Psoas muscle (tissue), 8 donors: ENCODE measurements around the gene AKAP6. TPM values are rescaled to one million over a fixed set of nuclear protein-coding genes. Genes with fewer than 3 reads are reported as not detected.

Source experiments
- ATAC-seq, 4 donors: fragments of 200-7000 bp; cut with Tn5 transposase; one replicate each; pipeline ENCODE4 v1.9.1; 2020; ENCODE audit warnings: moderate library complexity in 3 of 4, mild to moderate bottlenecking in 2 of 4
- DNase-seq, 2 donors: peaks; one replicate each; pipeline ENCODE4 v3.0.0-alpha.2; 2020
- H3K27ac ChIP-seq: fragments of 200-600 bp; one replicate; pipeline ENCODE4 v1.8.0; 2022
- H3K27me3 ChIP-seq, 3 donors: fragments of 200-600 bp in 1 of 3; one replicate each; pipeline versions ENCODE4 v1.6.1 to v1.8.0; 2013 to 2022; ENCODE audit warnings: low read length in 2 of 3, mild to moderate bottlenecking in 2 of 3, moderate library complexity in 1 of 3; ENCODE audit not compliant: insufficient read depth in 3 of 3
- H3K36me3 ChIP-seq, 2 donors: fragments of 200-600 bp in 1 of 2; one replicate each; pipeline versions ENCODE4 v1.6.1 to v1.8.0; 2013 to 2022; ENCODE audit warnings: low read depth in 1 of 2, mild to moderate bottlenecking in 1 of 2, moderate library complexity in 1 of 2; ENCODE audit not compliant: insufficient read depth in 1 of 2
- H3K4me1 ChIP-seq: fragments of 200-600 bp; one replicate; pipeline ENCODE4 v1.8.0; 2022
- H3K4me3 ChIP-seq: fragments of 200-600 bp; one replicate; pipeline ENCODE4 v1.8.0; 2022; ENCODE audit warnings: mild to moderate bottlenecking
- H3K9me3 ChIP-seq: fragments of 200-600 bp; one replicate; pipeline ENCODE4 v1.8.0; 2022
- WGBS, 3 donors: extraction: QIAGEN DNeasy Blood & Tissue Kit; methylation state at CpG; one replicate each; pipeline versions ENCODE4 v1.1.6 to v1.1.7; 2013; 5-methylcytosine and 5-hydroxymethylcytosine counted together
- intact Hi-C, 2 donors: fragments of 100-400 bp; cut with DNase I; formaldehyde crosslinking; loops; one replicate each; pipeline versions ENCODE4 v1.11.0 to v1.14.2; 2022
- polyA plus RNA-seq, 3 donors: library from polyadenylated mRNA; stranded (reverse); fragments of 200-250 nt; gene quantifications; one replicate each; pipeline ENCODE4 v1.2.3, GENCODE V29; 2013
- total RNA-seq, 4 donors: library from RNA; stranded (reverse); fragmentation: NEBNext Ultra II Directional in 2 of 4; extraction: Animal tissue kit (Norgen Biotek cat#: 25700) in 2 of 4; gene quantifications; one replicate each; pipeline versions ENCODE4 v1.2.1 to v1.2.4, GENCODE V29; 2021 to 2023
- TF ChIP-seq, protein P1 (sequence below): fragments of 200-600 bp; IDR thresholded peaks from one replicate; pipeline ENCODE4 v1.8.0; 2022; ENCODE audit warnings: antibody characterized with exemption
- donor health status: healthy with polysubstance abuse.
- donor health status: DM: no; HTN: no; CAD: no; lungs with moderate emphysema.
- donor health status: Bipolar disorder and iron deficiency.
- donor health status: healthy.
- donor health status: DM: yes; HTN: yes; CAD: no.
- donor health status: DM: no; HTN: no; CAD: no.
- donor health status: DM: no; HTN: no; CAD: no.
- donor health status: DM: yes; HTN: yes; CAD: no.

The AKAP6 gene
- total and polyA plus RNA-seq, 7 donors: 9.1 to 173 (median 113) TPM

DNA sequence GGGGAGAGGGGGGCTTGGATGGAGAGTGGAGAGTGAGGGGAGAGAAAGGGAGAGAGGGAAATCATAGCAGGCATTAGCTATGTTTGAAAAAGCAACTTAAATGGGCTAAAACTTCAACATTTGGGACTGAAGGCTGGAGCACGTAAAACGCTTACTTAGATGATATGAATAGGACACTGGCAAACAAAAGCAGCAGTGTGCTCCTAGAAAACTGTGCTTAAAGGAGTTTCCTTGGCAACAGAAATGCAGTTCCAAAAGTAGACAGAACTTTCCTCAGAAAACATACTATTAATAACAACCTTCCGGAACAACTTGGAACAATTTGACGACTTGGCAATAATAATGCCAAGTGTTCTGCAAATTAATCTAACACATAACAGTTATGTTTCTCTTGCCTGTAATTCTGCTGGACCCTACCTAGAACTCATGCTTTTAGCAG lies 374.1 kb downstream of the AKAP6 start:
- Histone ChIP-seq H3K9me3 (no peaks in the 10 kb centered on the region), H3K36me3 (peaks cover 0 to 8% of the 10 kb centered on the region in 2 donors), H3K27ac (peak overlapping the region; percentile 48), H3K4me3 (no peak overlapping the region), H3K4me1 (peaks cover 40% of the 10 kb centered on the region), H3K27me3 (no peaks in the 10 kb centered on the region)
- 5 to 16% (median 7%) methylated on average over 4 of the region's 4 CpGs for WGBS, 3 donors
- DNase-seq (no peak), ATAC-seq (peak in 1 of 4 donors; percentile 29)
- intact Hi-C loops: loop anchor here (10.0 kb wide), 2 partner anchors 108 to 128 kb away; no protein-coding TSS in a partner anchor
- TF ChIP-seq, protein P1, sequence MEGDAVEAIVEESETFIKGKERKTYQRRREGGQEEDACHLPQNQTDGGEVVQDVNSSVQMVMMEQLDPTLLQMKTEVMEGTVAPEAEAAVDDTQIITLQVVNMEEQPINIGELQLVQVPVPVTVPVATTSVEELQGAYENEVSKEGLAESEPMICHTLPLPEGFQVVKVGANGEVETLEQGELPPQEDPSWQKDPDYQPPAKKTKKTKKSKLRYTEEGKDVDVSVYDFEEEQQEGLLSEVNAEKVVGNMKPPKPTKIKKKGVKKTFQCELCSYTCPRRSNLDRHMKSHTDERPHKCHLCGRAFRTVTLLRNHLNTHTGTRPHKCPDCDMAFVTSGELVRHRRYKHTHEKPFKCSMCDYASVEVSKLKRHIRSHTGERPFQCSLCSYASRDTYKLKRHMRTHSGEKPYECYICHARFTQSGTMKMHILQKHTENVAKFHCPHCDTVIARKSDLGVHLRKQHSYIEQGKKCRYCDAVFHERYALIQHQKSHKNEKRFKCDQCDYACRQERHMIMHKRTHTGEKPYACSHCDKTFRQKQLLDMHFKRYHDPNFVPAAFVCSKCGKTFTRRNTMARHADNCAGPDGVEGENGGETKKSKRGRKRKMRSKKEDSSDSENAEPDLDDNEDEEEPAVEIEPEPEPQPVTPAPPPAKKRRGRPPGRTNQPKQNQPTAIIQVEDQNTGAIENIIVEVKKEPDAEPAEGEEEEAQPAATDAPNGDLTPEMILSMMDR: no peak

- H3K27ac ChIP-seq: peak overlapping the region; percentile 24
- peaks cover 58% of the 10 kb centered on the region for H3K4me1 ChIP-seq
- no peaks in the 10 kb centered on the region for H3K27me3 ChIP-seq
- H3K4me3 ChIP-seq: no peak overlapping the region
- ATAC-seq: no peak
- TF ChIP-seq, protein P1: no peak
- H3K9me3 ChIP-seq: no peaks in the 10 kb centered on the region
- no peak for DNase-seq
- H3K36me3 ChIP-seq: no peaks in the 10 kb centered on the region
- intact Hi-C loops: loop anchor here (10.0 kb wide), 2 partner anchors 112 to 132 kb away; no protein-coding TSS in a partner anchor
- 63 to 85% (median 79%) methylated on average over 1 of the region's 1 CpG for WGBS, 3 donors
Measured at GRCh38 chr14:32706721-32707519, 377.8 kb downstream of the AKAP6 start.

DNA sequence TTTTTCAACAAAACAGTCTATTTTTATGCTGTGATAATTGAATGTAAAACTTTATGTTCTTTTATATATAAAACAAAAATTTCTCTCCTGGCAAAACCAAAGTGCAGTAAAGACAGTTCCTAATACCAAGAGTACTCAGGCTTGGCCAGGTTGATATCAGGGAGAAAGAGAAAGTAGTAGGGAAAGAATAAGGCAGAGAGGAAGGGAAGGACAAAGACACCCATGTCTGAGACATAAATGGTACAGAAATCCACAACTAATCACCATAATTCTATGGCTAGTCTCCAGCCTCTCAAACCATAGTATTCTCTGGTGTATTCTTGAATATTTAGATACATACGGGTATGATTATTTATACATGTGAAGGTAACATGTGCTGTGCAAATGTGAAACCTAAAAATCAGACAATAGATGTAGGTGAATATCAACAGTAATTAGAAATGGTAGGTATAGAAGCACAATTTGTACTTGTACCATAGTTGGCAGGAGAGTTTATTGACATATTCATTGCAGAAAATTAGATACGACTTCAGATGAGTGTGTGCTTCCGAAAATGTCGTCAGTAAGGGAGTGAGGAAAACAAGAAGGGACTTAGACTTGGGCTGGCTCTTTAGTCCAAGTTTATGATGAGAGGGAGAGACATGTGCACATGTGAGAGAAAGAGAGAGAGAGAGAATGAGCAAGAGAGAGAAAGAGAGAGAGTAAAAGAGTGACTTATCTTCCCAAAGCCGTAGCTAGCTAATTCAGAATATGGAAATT lies 378.8 kb downstream of the AKAP6 start:
- H3K4me3 ChIP-seq: no peak overlapping the region

GRCh38 chr14:32709027-32709426 lies 379.9 kb downstream of the AKAP6 start:
- H3K9me3 ChIP-seq: no peaks in the 10 kb centered on the region
- 10 to 22% (median 15%) methylated on average over 4 of the region's 4 CpGs for WGBS, 3 donors
- intact Hi-C loops: loop anchor here (10.0 kb wide), 2 partner anchors 114 to 134 kb away; no protein-coding TSS in a partner anchor
- no peaks in the 10 kb centered on the region for H3K27me3 ChIP-seq
- peaks cover 40% of the 10 kb centered on the region for H3K4me1 ChIP-seq
- TF ChIP-seq, protein P1: no peak
- DNase-seq (no peak), ATAC-seq (peak; percentile 14 to 56 (median 28))
- H3K27ac ChIP-seq: peak overlapping the region; percentile 39
- H3K4me3 ChIP-seq: no peak overlapping the region
- no peaks in the 10 kb centered on the region for H3K36me3 ChIP-seq

More for the DNA sequence above, 378.8 kb downstream of the AKAP6 start:
- H3K36me3 ChIP-seq: no peaks in the 10 kb centered on the region
- peak overlapping the region; percentile 39 for H3K27ac ChIP-seq
- no peaks in the 10 kb centered on the region for H3K27me3 ChIP-seq
- H3K9me3 ChIP-seq: no peaks in the 10 kb centered on the region
- 43 to 62% (median 46%) methylated on average over 5 of the region's 5 CpGs for WGBS, 3 donors
- intact Hi-C loops: loop anchor here (10.0 kb wide), 2 partner anchors 113 to 133 kb away; no protein-coding TSS in a partner anchor
- DNase-seq (no peak), ATAC-seq (peak; percentile 38 to 72 (median 45))
- TF ChIP-seq, protein P1: no peak
- peaks cover 48% of the 10 kb centered on the region for H3K4me1 ChIP-seq
